Measurements from ENCODE around the gene AOAH.
A peak's percentile ranks its signal among the peaks of the same experiment; 100 is the strongest.
"Not testable (repeated sequence)": the region's sequence is repeated elsewhere in the genome, so short reads cannot be mapped to it uniquely, and the experiment has no call there.

Gene AOAH

GRCh38 chr7:36506820-36507219, 217.5 kb downstream of the AOAH start:
- no peak for DNase-seq (ENCODE audit: low read depth)

- DNase-seq (ENCODE audit: low read depth): no peak
Measured at GRCh38 chr7:36506130-36506798, 218.0 kb downstream of the AOAH start.

GRCh38 chr7:36504617-36505016, 219.7 kb downstream of the AOAH start:
- not testable (repeated sequence) for DNase-seq (ENCODE audit: low read depth)

GRCh38 chr7:36504216-36504615, 220.1 kb downstream of the AOAH start:
- DNase-seq (ENCODE audit: low read depth): not testable (repeated sequence)

- no peak for DNase-seq (ENCODE audit: low read depth)
Measured at GRCh38 chr7:36497775-36498174, 226.5 kb downstream of the AOAH start.

- peak; percentile 4 for DNase-seq (ENCODE audit: low read depth)
Measured at GRCh38 chr7:36497176-36497575, 227.1 kb downstream of the AOAH start.

- DNase-seq (ENCODE audit: low read depth): no peak
Measured at GRCh38 chr7:36496576-36496975, 227.7 kb downstream of the AOAH start.

GRCh38 chr7:36491317-36491716, 233.0 kb downstream of the AOAH start:
- DNase-seq (ENCODE audit: low read depth): no peak

GRCh38 chr7:36490419-36490830, 233.9 kb downstream of the AOAH start:
- DNase-seq (ENCODE audit: low read depth): no peak

- not testable (repeated sequence) for DNase-seq (ENCODE audit: low read depth)
Measured at GRCh38 chr7:36488672-36489071, 235.6 kb downstream of the AOAH start.

- DNase-seq (ENCODE audit: low read depth): peak; percentile 75
Measured at GRCh38 chr7:36487756-36488336, 236.4 kb downstream of the AOAH start.

- DNase-seq (ENCODE audit: low read depth): no peak
Measured at GRCh38 chr7:36486336-36486735, 238.0 kb downstream of the AOAH start.

- DNase-seq (ENCODE audit: low read depth): no peak
Measured at GRCh38 chr7:36484265-36484664, 240.0 kb downstream of the AOAH start.

GRCh38 chr7:36483853-36484252, 240.4 kb downstream of the AOAH start:
- not testable (repeated sequence) for DNase-seq (ENCODE audit: low read depth)

- no peak for DNase-seq (ENCODE audit: low read depth)
Measured at GRCh38 chr7:36478745-36479144, 245.5 kb downstream of the AOAH start.

- DNase-seq (ENCODE audit: low read depth): no peak
Measured at GRCh38 chr7:36475381-36475780, 248.9 kb downstream of the AOAH start.

GRCh38 chr7:36475011-36475342, 249.3 kb downstream of the AOAH start:
- no peak for DNase-seq (ENCODE audit: low read depth)

GRCh38 chr7:36474283-36475010, 249.8 kb downstream of the AOAH start:
- peak; percentile 77 for DNase-seq (ENCODE audit: low read depth)

- DNase-seq (ENCODE audit: low read depth): peak; percentile 72
Measured at GRCh38 chr7:36473454-36474282, 250.6 kb downstream of the AOAH start.

GRCh38 chr7:36472141-36472729, 252.1 kb downstream of the AOAH start:
- DNase-seq (ENCODE audit: low read depth): no peak

- no peak for DNase-seq (ENCODE audit: low read depth)
Measured at GRCh38 chr7:36469236-36469635, 255.1 kb downstream of the AOAH start.

Data from ELR (cell line).